Testis (tissue), 2 donors: ENCODE data around the gene RPS15.

Source experiments
- CTCF ChIP-seq, 3 experiments: fragments of 450-650 bp in 2 of 3; fragments of 200-600 bp in 1 of 3; sonication (generic) in 1 of 3; IDR thresholded peaks; one replicate each; pipeline ENCODE4 v1.5.1; 2016 to 2019; ENCODE audit warnings: antibody characterized with exemption in 3 of 3, mild to moderate bottlenecking in 2 of 3, moderate library complexity in 1 of 3
- POLR2A ChIP-seq: fragments of 450-650 bp; IDR thresholded peaks from one replicate; pipeline ENCODE4 v1.6.1; 2017; ENCODE audit warnings: antibody characterized with exemption, mild to moderate bottlenecking, moderate library complexity

- no peak for TF ChIP-seq POLR2A
- TF ChIP-seq CTCF (IDR thresholded peaks at IDR 0.05): no peak
These were observed 42.8 kb upstream of the RPS15 start for GRCh38 chr19:1395194-1396018.
